Fibroblast of lung (primary cell): ENCODE measurements around the gene TH. TPM values are rescaled to one million over a fixed set of nuclear protein-coding genes. Genes with fewer than 3 reads are reported as not detected.

Experiments used
- DNase-seq, 2 donors: peaks; one replicate each; pipeline versions ENCODE4 v3.0.0 to v3.0.0-alpha.2; 2010; ENCODE audit warnings: low read depth in 2 of 2
- H2AFZ ChIP-seq: 2 replicates; pipeline ENCODE4 v1.5.1; 2012; ENCODE audit warnings: low read length, control low read depth, inconsistent platforms
- H3K27ac ChIP-seq: 2 replicates; pipeline ENCODE4 v1.5.1; 2011; ENCODE audit warnings: low read length, control low read depth; ENCODE audit not compliant: insufficient read depth
- H3K27me3 ChIP-seq: 2 replicates; pipeline ENCODE4 v1.5.1; 2011; ENCODE audit warnings: mild to moderate bottlenecking, low read length; ENCODE audit not compliant: control insufficient read depth, insufficient read depth
- H3K36me3 ChIP-seq: 2 replicates; pipeline ENCODE4 v1.5.1; 2011; ENCODE audit warnings: low read length; ENCODE audit not compliant: control insufficient read depth, insufficient read depth
- H3K4me1 ChIP-seq: 2 replicates; pipeline ENCODE4 v1.5.1; 2011; ENCODE audit warnings: low read length; ENCODE audit not compliant: control insufficient read depth, insufficient read depth; ENCODE audit errors: extremely low read depth
- H3K4me2 ChIP-seq: 2 replicates; pipeline ENCODE4 v1.5.1; 2011; ENCODE audit warnings: low read length, control low read depth; ENCODE audit not compliant: insufficient read depth; ENCODE audit errors: extremely low read depth
- H3K4me3 ChIP-seq, 4 experiments: fragments of 200-600 bp in 1 of 4; sonication (generic) in 1 of 4; replicated peaks in 1 of 4; 2 replicates each; pipeline ENCODE4 v1.5.1; 2011 to 2016; ENCODE audit warnings: low read length in 4 of 4, low read depth in 3 of 4, mild to moderate bottlenecking in 3 of 4, control low read depth in 2 of 4, inconsistent platforms in 1 of 4, mixed read lengths in 1 of 4; ENCODE audit not compliant: insufficient read depth in 1 of 4; ENCODE audit errors: control extremely low read depth in 1 of 4
- H3K79me2 ChIP-seq: 2 replicates; pipeline ENCODE4 v1.5.1; 2012; ENCODE audit warnings: mild to moderate bottlenecking, low read length, inconsistent platforms; ENCODE audit not compliant: control insufficient read depth, insufficient read depth
- H3K9ac ChIP-seq: 2 replicates; pipeline ENCODE4 v1.5.1; 2011; ENCODE audit warnings: mild to moderate bottlenecking, low read length, control low read depth; ENCODE audit not compliant: insufficient read depth
- H3K9me3 ChIP-seq: 2 replicates; pipeline ENCODE4 v1.5.1; 2012; ENCODE audit warnings: low read depth, low read length; ENCODE audit not compliant: control insufficient read depth, insufficient read depth
- H4K20me1 ChIP-seq: 2 replicates; pipeline ENCODE4 v1.5.1; 2011; ENCODE audit warnings: low read length; ENCODE audit not compliant: control insufficient read depth, insufficient read depth; ENCODE audit errors: extremely low read depth
- CTCF ChIP-seq, 2 donors: IDR thresholded peaks in 1 of 2; conservative IDR thresholded peaks in 1 of 2; 1 replicate in 1 of 2; 2 replicates in 1 of 2; pipeline ENCODE4 v1.5.1; 2011 to 2012; ENCODE audit warnings: low read length in 2 of 2, control low read depth in 1 of 2, inconsistent platforms in 1 of 2, low read depth in 1 of 2, mild to moderate bottlenecking in 1 of 2
- EZH2 ChIP-seq: IDR thresholded peaks from 2 replicates; pipeline ENCODE4 v1.5.1; 2012; ENCODE audit warnings: low read length, control low read depth, mild to moderate bottlenecking; ENCODE audit errors: missing control alignments
- polyA plus RNA-seq, 2 donors: library from polyadenylated mRNA; depleted of rRNA in 1 of 2; stranded (reverse) in 1 of 2; unstranded in 1 of 2; fragments of >200 nt; gene quantifications; 2 replicates each; pipeline ENCODE4 v1.2.1, GENCODE V29; 2011 to 2012; ENCODE audit warnings: missing spikeins in 1 of 2
- total RNA-seq: library from RNA; depleted of rRNA; stranded (reverse); fragments of >200 nt; gene quantifications from 2 replicates; pipeline ENCODE4 v1.2.1, GENCODE V29; 2014

The TH gene
- total and polyA plus RNA-seq, 2 donors (not counting 1 experiment from before 2014, with no cell fraction given), result 0.17 TPM; not detected in 1

GRCh38 chr11:2190657-2191471 is 19.2 kb upstream of the TH start:
- DNase-seq, result no peak
- TF ChIP-seq EZH2 (no peak), CTCF (conservative IDR thresholded peaks at IDR 0.05 in 1 of 2, IDR thresholded peaks at IDR 0.05 in 1 of 2; ENCODE audit: low read depth in 1 of 2, low read length in 2 of 2) (no peak)
- no peaks in the 10 kb centered on the region for H3K9me3 ChIP-seq

GRCh38 chr11:2189938-2190656 is 18.5 kb upstream of the TH start:
- no peak for DNase-seq
- Histone ChIP-seq H3K4me2 (no peak overlapping the region), H3K9ac (no peak overlapping the region), H3K27me3 (no peaks in the 10 kb centered on the region), H3K79me2 (no peaks in the 10 kb centered on the region), H3K27ac (no peak overlapping the region), H3K4me3 (no peak overlapping the region), H3K9me3 (no peaks in the 10 kb centered on the region), H3K4me1 (no peaks in the 10 kb centered on the region), H2AFZ (no peak overlapping the region), H4K20me1 (no peaks in the 10 kb centered on the region), H3K36me3 (no peaks in the 10 kb centered on the region)
- TF ChIP-seq CTCF (conservative IDR thresholded peaks at IDR 0.05 in 1 of 2, IDR thresholded peaks at IDR 0.05 in 1 of 2; ENCODE audit: low read depth in 1 of 2, low read length in 2 of 2), result no peak
- TF ChIP-seq EZH2, result no peak

More at GRCh38 chr11:2190657-2191471, 19.2 kb upstream of the TH start:
- Histone ChIP-seq H3K4me2 (no peak overlapping the region), H3K4me3 (no peak overlapping the region), H3K36me3 (no peaks in the 10 kb centered on the region), H3K27me3 (no peaks in the 10 kb centered on the region), H4K20me1 (no peaks in the 10 kb centered on the region), H3K4me1 (no peaks in the 10 kb centered on the region), H3K79me2 (no peaks in the 10 kb centered on the region), H3K9ac (no peak overlapping the region), H3K27ac (no peak overlapping the region), H2AFZ (no peak overlapping the region)

GRCh38 chr11:2188745-2189144 is 17.1 kb upstream of the TH start:
- Histone ChIP-seq H3K27me3 (no peaks in the 10 kb centered on the region), H3K79me2 (no peaks in the 10 kb centered on the region), H3K4me1 (no peaks in the 10 kb centered on the region), H3K4me2 (no peak overlapping the region), H3K4me3 (no peak overlapping the region), H3K27ac (no peak overlapping the region), H3K9me3 (no peaks in the 10 kb centered on the region), H4K20me1 (no peaks in the 10 kb centered on the region), H3K36me3 (no peaks in the 10 kb centered on the region), H3K9ac (no peak overlapping the region), H2AFZ (no peak overlapping the region)
- no peak for DNase-seq
- TF ChIP-seq CTCF (conservative IDR thresholded peaks at IDR 0.05 in 1 of 2, IDR thresholded peaks at IDR 0.05 in 1 of 2; ENCODE audit: low read depth in 1 of 2, low read length in 2 of 2) (no peak), EZH2 (no peak)
